Measurements from ENCODE around the gene TCF20.

TCF20 gene

DNA sequence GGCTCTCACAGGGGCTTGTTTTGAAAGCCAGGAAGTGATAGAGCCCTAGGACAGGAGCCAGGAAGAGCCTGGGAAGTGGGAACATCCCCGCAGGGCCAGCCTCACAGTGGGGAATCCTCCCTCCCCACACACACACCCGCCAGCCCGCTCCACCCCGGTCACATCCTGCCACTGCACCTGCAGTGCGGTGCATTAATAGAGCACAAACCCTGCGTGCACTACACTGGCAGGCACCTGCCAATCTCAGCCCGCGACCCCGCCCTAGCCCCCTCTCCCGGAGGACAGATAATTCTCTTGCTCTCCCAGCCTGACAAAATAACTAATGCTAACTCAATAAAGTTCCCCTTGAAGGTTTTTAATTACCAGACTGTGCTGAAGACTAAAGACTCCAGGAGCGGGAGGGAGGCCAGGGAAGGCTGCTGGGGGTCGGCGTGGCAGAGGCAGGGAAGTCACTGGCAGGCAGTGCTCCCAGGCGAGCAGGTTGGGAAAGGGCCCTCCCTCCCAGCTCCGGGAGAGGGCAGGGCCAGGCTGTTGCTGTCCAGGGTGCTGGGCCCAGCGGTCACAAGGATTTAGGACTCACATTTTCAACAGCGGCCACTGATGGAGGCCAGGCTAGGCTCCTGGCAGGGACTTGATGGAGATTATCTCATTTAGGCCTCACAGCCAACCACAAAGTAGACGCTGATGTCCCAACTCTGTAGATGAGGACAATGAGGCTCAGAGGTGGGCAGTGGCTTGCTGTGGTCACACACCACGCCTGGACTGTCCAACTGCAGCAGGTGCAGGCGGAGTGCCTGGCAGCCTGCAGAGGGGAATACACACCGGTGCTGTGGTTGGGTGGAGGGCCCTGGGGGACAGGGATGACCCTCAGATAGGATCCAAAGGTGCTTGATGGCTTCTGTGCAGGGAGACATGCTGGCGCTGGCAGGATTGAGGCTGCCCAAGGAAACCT, 23.9 kb upstream of the TCF20 start:
- no peak overlapping the region for H3K4me3 ChIP-seq (replicated peaks; ENCODE audit: low read depth, low read length)
- no peak for DNase-seq (ENCODE audit: extremely low read depth, low read depth)
- TF ChIP-seq CTCF (IDR thresholded peaks at IDR 0.05; ENCODE audit: low read depth, low read length, missing control alignments): no peak

GRCh38 chr22:42292732-42293520, 22.5 kb upstream of the TCF20 start:
- no peak for DNase-seq (ENCODE audit: extremely low read depth, low read depth)
- no peak for TF ChIP-seq CTCF (IDR thresholded peaks at IDR 0.05; ENCODE audit: low read depth, low read length, missing control alignments)
- H3K4me3 ChIP-seq (replicated peaks; ENCODE audit: low read depth, low read length): no peak overlapping the region

DNA sequence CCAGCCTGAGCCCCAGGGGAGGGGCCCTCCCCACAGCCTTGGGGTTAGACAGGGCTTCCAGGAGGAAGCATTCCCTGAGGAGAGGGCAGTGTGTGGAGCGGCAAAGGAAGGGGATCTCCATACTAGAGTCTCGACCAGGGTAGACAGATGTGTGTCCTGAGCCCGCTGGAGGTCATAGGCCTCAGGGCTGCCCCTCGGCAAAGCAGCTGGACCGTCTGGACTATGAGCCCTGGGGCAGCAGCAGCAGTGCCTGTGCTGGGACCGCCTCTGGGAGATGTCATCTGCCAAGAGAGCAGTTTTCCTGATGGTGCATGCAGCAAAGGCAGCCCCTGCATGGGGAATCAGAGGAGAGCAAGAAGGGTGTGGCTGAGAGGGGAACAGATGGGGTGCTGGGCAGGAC, 20.8 kb upstream of the TCF20 start:
- DNase-seq (ENCODE audit: extremely low read depth, low read depth): no peak
- H3K4me3 ChIP-seq (replicated peaks; ENCODE audit: low read depth, low read length): no peak overlapping the region
- no peak for TF ChIP-seq CTCF (IDR thresholded peaks at IDR 0.05; ENCODE audit: low read depth, low read length, missing control alignments)

- no peak overlapping the region for H3K4me3 ChIP-seq (replicated peaks; ENCODE audit: low read depth, low read length)
- no peak for DNase-seq (ENCODE audit: extremely low read depth, low read depth)
- TF ChIP-seq CTCF (IDR thresholded peaks at IDR 0.05; ENCODE audit: low read depth, low read length, missing control alignments): no peak
These were observed 19.5 kb upstream of the TCF20 start for GRCh38 chr22:42289671-42290541.

- no peak for DNase-seq (ENCODE audit: extremely low read depth, low read depth)
- no peak overlapping the region for H3K4me3 ChIP-seq (replicated peaks; ENCODE audit: low read depth, low read length)
- no peak for TF ChIP-seq CTCF (IDR thresholded peaks at IDR 0.05; ENCODE audit: low read depth, low read length, missing control alignments)
These were observed 18.3 kb upstream of the TCF20 start for GRCh38 chr22:42288791-42289190.

GRCh38 chr22:42287174-42287890, 16.9 kb upstream of the TCF20 start:
- no peak overlapping the region for H3K4me3 ChIP-seq (replicated peaks; ENCODE audit: low read depth, low read length)
- no peak for TF ChIP-seq CTCF (IDR thresholded peaks at IDR 0.05; ENCODE audit: low read depth, low read length, missing control alignments)
- no peak for DNase-seq (ENCODE audit: extremely low read depth, low read depth)
